NCI-H187 treated with DMSO at 0.1 percent for 48 hours (cell line): ENCODE measurements around the gene CNOT6.

ENCODE experiments used
- DNase-seq: peaks from one replicate; lab custom pipeline; 2025; lab: John Stamatoyannopoulos, UW

CNOT6 gene

DNA sequence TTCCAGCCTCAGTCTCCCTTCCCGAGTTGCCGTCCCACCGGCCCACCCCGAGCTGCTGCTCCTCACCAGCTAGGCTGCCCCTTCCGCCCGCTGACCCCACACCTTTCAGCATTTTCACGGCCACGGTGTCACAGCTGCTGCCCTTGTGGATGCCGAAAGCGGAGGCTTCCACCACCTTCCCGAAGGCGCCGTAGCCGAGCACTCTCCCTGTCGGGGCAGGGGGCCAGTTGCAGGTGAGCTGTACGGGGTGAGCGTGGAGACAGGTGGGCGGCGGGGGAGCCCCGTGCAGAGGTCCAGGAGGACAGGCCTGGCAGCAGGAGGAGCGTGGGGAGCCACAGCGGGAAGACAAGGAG is 125.4 kb downstream of the CNOT6 start:
- no peak for DNase-seq

GRCh38 chr5:180620014-180620413 is 125.8 kb downstream of the CNOT6 start:
- DNase-seq: no peak

DNA sequence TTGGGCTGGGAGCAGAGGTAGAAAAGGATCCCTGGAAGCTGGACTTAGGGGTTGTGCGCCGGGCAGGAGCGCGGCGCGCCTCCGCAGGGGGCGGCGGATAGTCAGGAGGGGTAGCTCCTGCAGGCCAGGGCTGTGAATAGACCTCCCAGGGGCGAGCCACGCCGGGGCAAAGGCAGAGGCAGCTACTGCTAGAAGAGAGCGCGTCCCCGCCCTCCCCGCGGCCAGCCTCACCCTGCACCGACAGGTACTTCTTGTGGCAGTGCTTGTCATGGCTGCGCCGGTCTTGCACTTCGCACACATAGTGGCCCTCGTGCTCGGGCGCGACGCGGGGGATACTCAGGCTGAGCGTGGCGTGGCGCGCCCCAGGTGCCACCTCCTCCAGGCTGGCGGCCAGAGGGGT is 127.1 kb downstream of the CNOT6 start:
- DNase-seq: no peak

- DNase-seq: no peak
Measured at GRCh38 chr5:180622910-180623309, 128.7 kb downstream of the CNOT6 start.

GRCh38 chr5:180623411-180623834 is 129.2 kb downstream of the CNOT6 start:
- no peak for DNase-seq

DNA sequence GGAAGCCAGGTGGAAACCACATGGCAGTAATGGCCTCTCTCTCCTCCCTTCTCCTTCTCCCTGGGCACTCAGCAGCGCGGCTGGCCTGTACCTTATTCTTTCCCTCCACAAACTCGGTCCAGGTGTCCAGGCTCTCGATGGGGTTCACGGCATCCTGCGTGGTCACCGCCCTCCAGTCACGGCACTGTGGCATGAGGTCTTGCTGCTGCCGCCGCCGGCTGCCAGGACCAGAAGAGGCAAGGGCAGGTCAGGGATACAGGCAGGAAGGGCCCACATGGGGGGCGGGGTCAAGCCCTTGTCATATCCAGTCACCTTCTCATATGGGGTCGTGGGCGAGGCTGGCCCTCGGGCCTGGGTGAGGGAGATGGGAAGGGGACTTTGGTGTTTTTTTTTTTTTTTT is 129.7 kb downstream of the CNOT6 start:
- DNase-seq: no peak

DNA sequence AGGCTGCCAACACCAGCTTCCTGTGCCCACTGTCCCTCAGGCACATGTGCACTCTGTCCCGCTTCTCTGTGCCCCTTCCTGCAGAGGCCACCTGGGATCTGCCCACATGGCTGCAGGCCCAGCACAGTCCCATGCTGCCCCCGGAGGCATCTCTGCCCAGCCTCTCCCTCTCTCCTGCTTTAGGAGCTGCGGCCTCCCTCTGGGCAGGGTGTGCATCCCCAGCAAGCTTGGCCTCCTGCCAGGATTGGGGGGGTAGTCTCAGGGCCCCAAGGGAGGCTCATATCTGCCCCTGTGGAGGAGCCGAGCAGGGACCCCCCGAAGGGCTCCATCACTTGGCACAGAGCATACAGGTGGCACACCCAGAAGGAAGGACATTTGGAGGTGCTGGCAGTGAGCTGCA is 130.4 kb downstream of the CNOT6 start:
- DNase-seq: no peak

GRCh38 chr5:180625125-180625790 is 131.1 kb downstream of the CNOT6 start:
- DNase-seq: no peak

DNA sequence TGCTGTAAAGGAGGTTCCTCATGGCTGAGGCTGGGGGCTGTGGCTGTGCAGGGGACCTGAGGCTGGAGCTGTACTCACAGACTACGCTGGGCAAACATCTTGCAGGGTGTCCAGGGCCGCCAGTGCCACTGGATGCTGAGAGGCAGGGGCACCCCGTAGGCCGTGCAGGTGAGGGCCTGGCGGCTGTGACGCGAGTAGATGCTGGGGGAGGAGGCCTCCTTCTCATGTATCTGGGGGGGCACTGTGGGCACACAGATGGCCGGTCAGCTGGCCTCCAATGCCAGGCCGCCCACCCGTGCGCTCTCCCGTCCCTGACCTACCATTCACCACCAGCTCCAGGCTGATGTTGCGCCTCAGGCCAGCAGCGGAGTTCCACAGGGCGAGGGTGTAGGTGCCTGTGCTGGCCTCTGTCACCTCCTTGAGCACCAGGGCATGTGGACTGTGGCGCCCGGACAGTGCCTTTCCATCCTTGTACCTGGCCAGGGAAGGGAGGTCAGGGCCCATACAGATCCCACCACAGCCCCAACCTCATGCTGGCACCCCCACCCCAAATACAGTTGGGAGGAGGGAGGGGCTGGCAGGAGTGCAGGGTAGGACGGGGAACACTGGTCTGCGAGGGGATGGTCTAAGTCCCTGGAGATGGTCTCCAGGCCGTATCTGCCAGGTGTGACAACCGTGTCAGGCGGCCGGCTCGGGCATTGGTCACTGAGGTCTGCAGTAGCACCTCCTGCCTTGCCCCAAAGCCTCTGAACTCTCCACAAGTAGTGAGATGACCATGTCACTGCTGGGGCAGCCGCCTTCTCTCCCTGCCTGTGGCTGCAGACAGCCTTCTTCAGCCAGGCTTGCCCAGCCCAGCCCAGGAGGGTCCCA is 131.8 kb downstream of the CNOT6 start:
- no peak for DNase-seq

DNA sequence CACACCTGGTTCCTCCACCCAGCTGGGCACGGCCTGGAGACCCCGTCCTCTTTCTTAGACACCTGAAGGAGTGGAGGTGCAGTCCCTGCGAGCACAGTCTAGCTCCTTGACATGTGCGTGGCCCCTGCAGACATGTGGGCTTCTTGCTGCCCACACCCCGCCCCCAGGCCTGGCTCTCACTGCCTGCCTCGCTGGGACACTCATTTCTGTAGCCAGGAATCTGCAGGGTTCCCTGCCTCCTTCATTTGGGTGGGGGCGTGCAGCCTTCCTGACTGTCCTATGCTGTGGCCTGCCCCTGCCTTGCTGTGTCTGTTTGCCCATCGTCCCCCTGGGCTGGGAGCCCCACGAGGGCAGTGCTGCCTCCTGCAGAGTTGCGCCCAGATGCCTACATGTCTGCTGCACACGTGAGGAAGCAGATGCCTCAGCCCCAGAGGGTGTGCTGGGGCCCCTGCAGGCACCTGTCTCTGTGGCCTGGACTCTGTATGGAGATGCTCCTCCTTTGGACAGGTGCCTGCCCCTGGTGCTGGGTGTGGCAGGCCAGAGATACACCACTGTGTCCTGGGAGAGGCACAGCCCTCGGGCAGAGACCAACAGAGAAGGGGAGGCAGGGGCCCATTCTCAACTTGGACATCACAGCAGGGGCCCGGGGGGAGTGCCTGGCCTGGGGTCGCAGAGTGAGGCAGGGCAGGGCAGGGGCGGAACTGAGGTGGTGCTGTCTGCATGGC is 132.6 kb downstream of the CNOT6 start:
- DNase-seq: no peak

DNA sequence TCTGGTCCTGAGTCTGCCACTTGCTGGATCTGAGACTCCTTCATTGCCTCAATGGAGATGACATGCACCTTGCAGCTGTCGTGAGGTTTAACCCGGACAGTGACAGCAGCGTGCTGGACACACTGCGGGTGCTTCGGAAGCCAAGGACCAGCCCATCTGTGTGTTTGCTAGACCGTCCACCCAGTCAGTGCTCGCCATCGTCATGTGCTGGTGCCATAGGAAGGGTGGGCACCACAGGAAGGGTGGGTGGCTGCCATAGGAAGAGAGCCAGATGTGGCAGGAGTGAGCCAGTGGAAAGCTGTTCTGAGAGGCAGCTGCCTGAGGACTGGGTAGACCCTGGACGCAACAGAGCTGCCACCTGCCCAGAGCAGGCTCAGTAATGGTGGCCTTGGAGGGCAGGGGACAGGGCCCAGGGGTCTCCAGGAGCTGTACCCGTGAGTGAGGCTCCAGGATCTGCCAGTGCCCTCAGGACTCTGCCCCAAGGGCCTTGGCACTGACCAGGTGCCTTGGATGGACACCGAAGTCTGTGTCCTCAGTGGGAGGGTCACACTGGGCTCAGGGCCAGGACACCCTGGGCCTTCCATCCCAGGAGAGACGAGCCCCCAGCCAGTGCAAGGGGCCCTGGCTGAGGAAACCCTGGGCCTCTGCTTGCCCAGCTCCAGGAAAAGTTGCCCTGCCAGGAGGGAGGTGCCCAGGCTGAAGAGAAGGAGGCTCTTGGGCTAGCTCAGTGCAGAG is 133.4 kb downstream of the CNOT6 start:
- DNase-seq: no peak
